Measurements from ENCODE around the gene HYAL2.
A peak's percentile ranks its signal among the peaks of the same experiment; 100 is the strongest.
"Not testable (repeated sequence)": the region's sequence is repeated elsewhere in the genome, so short reads cannot be mapped to it uniquely, and the experiment has no call there.

The HYAL2 gene

DNA sequence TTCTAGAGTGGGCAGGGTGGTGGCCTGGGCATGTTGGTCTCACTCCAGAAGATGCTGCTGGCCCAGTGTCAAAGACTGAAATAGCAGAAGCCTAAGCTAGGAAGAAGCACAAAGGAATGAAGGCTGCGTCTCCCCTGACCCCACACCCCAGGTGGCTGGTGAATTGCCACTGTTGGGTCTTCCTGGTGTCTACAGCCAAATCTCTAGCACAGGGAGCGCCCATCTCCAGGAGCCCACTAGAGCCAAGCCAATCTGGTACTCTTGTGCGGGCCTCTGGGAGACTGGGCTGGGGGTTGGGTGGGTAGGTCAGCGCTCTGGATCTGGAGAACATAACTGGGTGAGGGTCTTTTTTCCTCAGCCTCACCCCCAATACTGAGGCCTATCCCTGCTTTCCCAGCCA is 4.6 kb upstream of the HYAL2 start:
- no peak for DNase-seq

DNA sequence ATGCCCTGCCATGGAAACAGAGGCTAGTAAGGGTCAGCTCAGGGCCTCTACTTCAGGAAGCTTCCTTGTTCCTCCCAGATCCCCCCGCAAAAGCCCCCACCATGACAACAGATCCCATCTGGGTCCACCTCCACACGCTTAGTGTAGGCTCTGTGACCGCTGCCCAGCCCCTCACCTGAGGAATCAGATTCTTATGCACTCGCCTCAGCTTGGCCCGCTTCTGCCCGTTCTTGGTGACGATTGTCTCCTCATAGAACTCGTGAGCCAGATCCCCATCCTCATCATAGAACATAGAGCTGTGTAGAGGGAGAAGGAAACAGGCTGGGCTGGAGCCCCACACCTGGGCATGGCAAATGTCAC is 3.6 kb upstream of the HYAL2 start:
- no peak for DNase-seq

DNA sequence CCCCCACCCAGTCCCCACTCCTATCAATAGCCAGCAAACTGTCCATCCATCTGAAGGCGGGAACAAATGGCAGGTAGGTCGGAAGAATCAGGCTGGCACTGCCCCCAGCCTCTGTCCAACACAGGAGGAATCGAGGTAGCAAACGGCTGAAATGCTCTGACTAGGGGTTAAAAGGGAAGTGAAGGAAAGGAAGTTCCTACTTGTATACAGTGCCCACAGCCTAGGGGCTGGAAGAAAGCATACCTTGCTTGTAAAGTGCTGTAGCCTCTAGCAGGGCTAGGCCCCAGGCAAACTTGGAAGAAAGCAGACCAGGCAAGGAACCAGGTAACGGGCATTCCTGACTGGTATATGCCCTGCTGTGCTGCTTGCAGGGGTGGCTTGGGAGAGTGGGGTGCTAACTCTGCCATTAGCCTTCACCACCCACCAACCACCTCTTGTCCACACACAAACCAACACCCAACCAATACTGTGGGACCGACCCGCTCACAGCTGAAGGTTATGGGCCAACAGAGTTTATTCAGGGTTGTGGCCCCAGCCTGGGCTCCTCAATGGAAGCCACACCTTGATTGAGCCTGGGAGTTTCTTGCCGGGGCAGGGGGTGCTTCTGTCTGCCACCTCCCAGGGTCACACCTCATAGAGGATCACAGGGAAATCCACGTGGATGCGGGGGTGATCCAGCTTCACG is 3.1 kb upstream of the HYAL2 start:
- no peak for DNase-seq

GRCh38 chr3:50325113-50325480 is 2.6 kb upstream of the HYAL2 start:
- DNase-seq, result no peak

DNA sequence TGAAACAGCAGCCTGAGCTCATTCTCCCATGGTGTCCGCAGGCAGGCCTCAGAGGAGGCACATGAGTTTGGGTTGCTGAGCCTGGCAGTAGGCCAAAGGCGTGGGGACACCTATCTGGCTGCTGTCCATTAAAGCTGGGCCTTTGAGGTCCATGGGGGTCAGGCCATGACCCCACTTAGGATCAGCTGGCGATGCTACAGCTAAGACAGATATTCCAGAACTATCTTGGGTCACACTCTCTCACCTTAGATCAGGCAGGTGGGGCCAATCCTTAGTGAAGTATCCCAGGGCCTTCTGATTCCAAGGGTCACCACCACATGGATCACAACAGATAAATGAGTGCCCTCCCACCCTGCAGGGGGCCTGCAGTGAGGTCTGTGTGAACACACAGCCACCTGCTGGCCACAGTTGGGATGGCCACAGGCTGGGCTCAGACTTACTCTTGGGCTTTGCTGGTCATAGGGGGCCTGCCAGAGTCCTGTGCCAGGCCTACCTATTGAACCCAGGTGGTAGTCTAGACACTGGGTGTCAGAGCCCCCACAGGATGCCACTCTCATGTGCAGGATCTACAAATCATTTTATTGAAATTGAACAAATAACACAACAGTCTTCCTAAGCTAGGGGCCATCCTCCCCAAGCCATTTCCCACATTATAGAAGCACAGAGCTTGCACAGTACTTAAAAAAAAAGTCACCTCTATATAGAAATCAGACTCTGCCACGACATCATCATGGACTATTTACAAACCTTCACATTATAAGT is 2.0 kb upstream of the HYAL2 start:
- peak; percentile 66 to 70 for DNase-seq

DNA sequence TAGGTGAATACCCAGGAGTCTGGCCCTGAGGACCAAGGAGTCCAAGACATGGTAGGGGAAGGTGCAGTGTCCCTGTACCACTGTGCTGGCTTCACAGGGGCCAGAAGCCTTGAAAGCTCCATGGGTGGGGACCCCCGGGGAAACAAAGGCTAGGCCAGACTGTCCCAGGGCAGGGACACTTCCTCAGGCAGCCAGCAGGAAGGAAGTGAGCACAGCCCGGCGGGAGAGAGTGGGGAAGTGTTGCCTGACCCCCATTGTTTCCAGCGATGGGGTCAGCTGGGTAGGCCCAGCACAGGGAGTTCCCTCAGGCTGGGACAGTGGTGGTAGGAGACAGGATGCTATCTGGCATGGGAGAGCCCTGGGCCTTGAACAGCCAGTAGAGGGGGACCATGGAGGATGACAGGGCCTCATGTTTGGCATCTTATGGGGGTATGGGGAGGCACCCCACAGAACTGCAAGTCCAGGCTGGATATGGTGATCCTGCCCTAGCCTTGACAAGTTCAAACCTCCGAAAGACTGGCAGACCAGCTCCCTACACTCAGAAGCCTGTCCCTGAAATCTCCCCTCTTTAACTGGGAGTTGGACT is 1.2 kb upstream of the HYAL2 start:
- DNase-seq, result no peak

DNA sequence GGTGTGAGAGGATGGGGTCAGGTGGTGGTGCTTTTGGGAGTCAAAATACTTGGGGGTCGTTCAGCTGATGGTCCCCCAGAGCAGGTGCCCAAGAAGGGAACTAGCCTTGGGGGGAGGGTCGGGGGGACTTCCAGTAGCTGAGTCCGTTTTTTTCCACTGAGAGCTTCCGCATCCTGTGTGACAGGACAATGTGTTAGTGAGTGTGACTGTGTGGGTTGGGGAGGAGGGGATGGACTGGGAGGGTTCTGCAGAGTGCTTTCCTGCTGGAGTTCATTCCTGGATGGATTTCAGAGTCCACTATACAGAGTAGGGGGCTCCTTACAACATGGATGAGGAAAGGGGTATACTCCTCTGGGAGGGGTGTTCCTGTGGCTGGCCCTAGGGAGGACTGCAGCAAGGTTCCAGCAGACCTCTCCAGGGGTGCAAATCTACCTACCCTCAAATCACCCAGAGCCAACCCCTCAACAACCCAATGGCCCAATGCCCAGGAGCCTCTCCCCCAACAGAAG is 601 bp upstream of the HYAL2 start:
- no peak for DNase-seq

GRCh38 chr3:50322115-50322385 is 495 bp downstream of the HYAL2 start:
- no peak for DNase-seq

DNA sequence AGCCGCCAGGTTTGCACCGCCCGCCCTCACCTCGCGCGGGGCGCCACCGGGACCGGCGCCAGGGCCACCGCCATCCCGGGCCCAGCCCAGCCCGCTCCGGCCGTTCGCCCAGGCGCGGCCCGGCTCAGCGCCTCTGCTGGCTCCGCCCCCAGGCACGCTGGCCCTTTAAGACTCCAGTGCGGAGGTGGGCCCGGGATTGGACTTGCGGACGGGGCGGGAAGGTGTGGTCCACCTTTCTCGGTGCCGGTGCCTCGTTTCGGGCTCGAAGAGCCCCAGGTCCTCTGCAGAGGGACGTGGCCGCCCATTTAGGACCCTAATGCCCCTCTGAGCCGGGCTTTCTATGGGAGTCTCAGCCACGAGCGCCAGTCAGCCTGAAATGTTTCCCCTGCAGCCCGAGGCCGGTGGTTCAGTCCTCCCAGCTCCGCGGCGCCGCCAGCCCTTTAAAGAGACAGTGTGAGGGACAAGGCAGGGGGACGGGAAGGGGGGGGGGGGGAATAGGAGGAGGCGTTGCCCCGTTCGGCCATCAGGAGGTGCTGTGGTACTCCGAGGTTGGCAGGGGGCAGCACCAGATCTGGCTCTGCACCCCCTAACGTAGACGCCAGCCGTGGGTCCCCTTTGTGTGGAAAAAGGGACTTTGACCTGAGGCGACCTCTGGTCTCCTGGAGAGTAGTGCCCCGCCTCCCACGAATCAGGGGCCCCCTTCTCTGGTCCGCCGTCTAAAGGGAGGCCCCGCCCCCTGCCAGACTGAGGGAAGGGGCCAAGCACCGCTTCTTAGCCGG is 1.0 kb downstream of the HYAL2 start:
- peak; percentile 84 to 85 for DNase-seq

- peak; percentile 65 to 66 for DNase-seq
Measured at GRCh38 chr3:50320853-50321335, 1.7 kb downstream of the HYAL2 start.

DNA sequence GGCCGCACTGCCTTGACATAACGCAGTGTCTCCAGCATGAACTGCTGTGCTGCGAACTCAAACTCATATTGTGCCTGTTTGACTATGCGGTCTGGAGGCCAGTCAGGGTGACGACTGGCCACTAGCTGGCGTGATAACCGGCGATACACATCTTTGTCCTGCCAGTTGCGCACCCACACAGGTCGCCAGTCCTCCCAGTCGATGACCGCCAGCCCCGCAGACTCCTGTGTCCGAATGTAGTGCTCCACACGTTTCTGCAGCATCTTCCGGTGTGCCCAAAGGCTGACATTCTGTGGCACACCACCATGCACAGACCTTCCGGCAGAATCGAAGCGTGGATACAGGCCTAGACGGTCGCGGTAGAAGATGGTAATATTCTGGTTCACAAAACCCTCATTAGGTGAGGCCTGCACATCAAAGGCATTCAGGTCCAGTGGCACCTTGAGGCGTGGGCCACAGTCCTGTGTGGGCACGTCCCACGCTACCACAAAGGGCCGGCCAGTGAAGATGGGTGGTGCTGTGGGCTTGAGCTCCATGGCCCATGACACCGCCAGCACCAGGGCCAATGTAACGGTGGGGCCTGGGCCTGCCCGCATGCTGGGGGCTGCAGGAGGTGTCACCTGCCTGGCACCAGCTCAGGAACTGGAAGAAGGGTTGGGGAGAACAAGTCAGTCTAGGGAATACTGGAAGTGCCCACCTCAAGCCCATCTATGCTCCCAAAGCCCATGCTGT is 2.5 kb downstream of the HYAL2 start:
- no peak for DNase-seq

DNA sequence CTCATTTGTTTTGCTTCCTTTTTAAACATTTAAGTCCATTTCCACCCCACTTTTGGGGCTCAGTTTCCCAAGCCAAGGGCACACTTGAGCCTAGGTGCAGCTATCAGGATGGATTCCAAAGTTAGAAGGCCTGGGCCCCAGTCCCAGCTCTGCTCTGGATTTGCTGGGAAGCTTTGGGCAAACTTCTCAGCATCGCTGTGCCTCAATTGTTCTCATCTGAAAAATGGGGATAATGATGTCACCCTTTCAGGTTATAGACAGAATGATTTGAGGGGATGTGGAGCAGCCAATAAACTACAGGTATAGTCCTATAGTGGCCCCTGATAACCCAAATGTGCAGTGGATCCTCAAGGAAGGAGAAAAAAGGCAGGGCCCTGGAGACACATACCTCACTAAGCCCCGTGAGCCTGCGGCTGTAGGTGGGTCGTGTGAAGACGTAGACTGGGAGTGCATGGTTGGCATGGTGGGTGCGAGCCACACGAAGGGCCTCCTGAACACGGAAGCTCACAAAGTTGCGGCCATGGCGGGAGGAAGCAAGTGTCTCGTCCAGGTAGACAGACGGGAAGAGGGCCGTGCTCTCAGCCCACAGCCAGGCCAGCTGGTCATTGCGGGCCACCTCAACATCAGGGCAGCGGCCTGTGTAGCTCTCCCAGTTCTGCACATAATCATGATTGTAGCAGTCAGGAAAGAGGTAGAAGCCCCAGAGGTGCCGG is 3.2 kb downstream of the HYAL2 start:
- no peak for DNase-seq

GRCh38 chr3:50318615-50319014 is 3.9 kb downstream of the HYAL2 start:
- no peak for DNase-seq

GRCh38 chr3:50318163-50318562 is 4.4 kb downstream of the HYAL2 start:
- DNase-seq, result no peak

DNA sequence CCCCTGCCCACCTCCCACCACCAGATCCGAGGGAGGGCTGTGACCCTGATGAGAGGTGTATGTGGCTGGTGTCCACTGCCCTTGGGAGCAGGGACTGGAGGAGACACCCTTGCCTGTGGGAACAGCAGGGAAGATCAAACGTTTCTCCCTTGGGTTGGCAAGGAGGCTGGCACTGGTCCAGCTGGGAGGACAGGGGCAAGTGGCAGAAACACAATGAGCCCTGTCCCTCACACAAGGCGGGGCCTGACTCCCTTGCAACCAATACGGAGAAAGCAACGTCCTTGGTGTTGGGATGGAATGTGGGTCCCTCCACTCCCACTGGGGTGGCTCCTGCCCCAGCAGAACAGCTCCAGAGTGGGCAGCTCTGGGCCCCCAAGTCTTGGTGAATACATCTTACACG is 5.2 kb downstream of the HYAL2 start:
- no peak for DNase-seq

DNA sequence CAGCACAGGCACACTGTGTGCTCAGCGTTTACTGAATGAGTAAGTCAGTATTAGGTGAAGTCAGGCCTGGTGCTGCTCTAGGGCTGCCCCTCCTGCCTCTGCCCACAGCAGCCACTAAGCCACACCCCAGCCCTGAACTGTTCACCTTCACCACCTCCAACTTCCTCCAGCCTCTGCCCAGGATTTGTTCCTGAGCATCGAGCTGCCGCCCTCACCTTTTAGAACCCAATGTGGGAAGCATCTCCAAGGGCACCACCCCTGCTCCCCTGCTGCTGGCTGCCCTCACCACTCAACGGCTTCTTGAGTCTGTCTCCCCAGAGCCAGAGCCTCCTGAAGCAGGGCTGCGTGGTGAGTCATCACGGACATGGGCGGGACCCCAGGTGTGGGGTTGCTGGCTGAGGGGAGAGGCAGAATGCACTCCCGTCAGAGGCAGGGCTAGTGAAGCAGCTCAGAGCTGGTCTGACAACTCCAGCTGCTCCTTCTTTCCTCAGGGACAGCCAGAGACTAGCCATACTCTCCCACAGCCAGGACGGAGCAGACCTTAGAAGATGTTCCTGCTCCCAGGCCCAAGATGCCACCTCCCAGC is 5.8 kb downstream of the HYAL2 start:
- DNase-seq, result peak; percentile 60 to 75

DNA sequence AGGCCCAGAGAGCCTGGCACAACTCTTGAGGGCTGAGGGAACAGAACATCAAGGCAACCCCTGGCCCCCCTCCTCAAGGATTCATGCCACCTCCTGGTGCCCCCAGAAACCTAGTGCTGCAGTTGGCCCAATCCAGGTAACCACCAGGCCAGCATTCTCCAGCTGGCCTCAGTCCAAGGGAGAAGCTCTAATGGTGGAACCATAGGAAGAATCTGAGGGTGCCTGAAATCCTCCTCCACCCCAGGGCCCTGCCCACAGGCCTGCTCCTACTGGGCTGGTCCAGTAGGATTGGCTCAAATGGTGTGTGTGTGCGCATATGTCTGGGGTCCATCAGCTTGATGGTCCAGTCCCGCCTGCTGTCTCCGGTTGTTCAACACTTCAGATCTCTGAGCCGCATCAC is 7.7 kb downstream of the HYAL2 start:
- DNase-seq, result no peak

- no peak for DNase-seq
Measured at GRCh38 chr3:50314342-50314741, 8.2 kb downstream of the HYAL2 start.

DNA sequence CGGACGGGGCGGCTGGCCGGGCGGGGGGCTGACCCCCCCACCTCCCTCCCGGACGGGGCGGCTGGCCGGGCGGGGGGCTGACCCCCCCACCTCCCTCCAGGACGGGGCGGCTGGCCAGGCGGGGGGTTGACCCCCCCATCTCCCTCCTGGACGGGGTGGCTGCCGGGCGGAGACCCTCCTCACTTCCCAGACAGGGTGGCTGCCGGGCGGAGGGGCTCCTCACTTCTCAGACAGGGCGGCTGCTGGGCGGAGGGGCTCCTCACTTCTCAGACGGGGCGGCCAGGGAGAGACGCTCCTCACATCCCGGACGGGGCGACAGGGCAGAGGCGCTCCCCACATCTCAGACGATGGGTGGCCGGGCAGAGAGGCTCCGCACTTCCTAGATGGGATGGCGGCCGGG is 10.5 kb downstream of the HYAL2 start:
- DNase-seq, result not testable (repeated sequence)

GRCh38 chr3:50304601-50305000 is 17.9 kb downstream of the HYAL2 start:
- no peak for DNase-seq

DNA sequence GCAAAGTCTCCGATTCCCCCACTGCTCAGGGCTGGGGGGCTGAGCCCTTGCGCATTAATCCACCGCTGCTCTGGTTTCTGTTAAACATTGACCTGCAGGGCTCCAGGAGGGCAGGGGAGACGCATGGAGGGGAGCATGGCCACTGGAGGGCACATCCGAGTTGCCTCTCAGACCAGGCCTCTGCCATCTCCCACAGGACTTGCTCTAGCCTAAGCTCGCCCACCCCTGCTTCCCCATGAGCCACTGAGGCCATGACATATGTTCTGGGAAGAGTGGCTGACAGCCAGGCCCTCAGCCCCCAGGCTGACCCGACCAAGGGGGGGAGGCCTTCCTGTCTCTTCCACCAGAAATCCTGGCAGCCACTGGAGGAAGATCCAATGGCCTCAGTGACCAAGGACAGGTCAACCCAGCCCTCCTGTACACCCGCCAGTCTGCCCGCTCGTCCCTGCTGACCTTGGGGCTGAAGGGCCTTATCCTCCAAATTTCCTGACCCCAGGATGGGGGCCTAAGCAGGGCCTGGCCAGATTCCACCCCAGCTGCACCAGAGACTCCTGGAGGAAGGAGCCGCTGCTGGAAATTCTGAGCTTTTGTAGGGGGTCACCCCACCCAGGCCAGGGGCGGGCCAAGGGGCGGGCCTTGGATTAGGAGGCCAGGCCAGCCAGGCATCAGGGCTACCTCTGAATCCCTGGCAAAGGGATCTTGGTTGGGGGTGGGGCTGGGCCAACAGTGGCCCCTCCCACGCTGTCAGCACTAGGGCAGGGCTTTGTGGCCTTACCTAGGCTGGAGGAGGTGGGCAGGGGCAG is 19.3 kb downstream of the HYAL2 start, which contains the start of gene HYAL1:
HYAL1 (minus strand) TSS at position 562 of the 803 bp plus-strand sequence. CDS start 618 bp downstream, outside the sequence.
- no peak for DNase-seq

Data from CD4-positive, alpha-beta T cell treated with Interleukin-1 beta for 1 hour (primary cell).